Neural progenitor cell (in vitro differentiated cells): ENCODE data around the gene SREBF2.

Experiments used
- CTCF ChIP-seq: fragments of 200-600 bp; sonication (generic); IDR thresholded peaks from 2 replicates; pipeline ENCODE4 v1.5.1; 2017; ENCODE audit warnings: antibody characterized with exemption, mild to moderate bottlenecking
- EZH2 ChIP-seq: fragments of 200-600 bp; sonication (generic); IDR thresholded peaks from 2 replicates; pipeline ENCODE4 v1.6.1; 2017; ENCODE audit warnings: antibody characterized with exemption, mild to moderate bottlenecking, moderate library complexity
- EZH2phosphoT487 ChIP-seq: fragments of 200-600 bp; sonication (generic); IDR thresholded peaks from 2 replicates; pipeline ENCODE4 v1.6.1; 2017; ENCODE audit warnings: antibody characterized with exemption

DNA sequence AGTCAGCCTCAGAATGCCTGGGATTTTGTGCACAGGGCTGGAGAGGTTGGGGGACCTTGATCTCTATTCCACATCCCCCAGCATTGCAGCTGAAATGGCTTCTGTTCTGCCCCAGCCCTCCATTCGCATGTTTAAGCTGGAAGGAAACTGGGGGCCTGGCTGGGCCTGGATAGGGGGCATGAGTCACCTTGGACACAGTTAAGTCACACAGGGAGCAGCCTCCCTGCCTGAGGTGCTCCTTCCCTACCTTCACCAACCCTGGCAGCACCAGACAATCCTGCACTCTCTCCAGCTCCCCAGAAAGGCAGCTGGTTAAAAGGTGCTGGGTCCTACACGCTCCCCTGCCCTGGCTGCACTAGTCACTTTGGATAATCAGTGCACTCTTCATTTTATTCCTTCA lies 119.8 kb downstream of the SREBF2 start:
- TF ChIP-seq EZH2phosphoT487 (no peak), CTCF (no peak), EZH2 (no peak)
